ENCODE measurements around the gene MAG. TPM values are rescaled to one million over a fixed set of nuclear protein-coding genes. Genes with fewer than 3 reads are reported as not detected.

MAG gene
- total and polyA plus RNA-seq, 9 of the 15 experiments (the other 6 are each of a cell fraction or from before 2014, with no cell fraction given) = 0.11 to 10.0 (median 1.6) TPM

DNA sequence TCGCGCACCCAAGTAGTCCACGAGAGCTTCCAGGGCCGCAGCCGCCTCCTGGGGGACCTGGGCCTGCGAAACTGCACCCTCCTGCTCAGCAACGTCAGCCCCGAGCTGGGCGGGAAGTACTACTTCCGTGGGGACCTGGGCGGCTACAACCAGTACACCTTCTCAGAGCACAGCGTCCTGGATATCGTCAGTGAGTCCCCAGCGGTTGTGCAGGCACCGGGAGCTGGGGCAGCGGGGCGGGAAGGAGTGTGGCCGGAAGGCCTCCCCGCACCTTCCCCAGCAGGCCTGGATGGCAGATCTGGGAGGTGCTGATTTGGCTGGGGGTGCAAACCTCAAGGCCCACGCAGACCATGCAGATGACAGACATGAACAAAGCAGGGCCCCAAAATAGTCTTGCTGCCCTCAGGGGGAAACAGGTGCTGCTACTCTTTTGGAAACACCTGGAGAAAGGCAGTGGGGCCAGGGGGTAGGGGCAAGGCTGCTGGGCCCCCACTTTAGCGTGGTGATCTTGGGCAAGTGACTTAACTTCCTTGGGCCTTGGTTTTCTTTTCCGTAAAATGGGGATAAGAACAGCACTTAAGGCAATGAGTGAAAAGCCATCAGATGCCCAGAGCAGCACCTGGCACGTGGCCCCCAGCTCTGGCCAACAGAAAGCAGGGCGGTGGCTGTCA is 4.0 kb downstream of the MAG start (continued):
- TF ChIP-seq, protein P1, sequence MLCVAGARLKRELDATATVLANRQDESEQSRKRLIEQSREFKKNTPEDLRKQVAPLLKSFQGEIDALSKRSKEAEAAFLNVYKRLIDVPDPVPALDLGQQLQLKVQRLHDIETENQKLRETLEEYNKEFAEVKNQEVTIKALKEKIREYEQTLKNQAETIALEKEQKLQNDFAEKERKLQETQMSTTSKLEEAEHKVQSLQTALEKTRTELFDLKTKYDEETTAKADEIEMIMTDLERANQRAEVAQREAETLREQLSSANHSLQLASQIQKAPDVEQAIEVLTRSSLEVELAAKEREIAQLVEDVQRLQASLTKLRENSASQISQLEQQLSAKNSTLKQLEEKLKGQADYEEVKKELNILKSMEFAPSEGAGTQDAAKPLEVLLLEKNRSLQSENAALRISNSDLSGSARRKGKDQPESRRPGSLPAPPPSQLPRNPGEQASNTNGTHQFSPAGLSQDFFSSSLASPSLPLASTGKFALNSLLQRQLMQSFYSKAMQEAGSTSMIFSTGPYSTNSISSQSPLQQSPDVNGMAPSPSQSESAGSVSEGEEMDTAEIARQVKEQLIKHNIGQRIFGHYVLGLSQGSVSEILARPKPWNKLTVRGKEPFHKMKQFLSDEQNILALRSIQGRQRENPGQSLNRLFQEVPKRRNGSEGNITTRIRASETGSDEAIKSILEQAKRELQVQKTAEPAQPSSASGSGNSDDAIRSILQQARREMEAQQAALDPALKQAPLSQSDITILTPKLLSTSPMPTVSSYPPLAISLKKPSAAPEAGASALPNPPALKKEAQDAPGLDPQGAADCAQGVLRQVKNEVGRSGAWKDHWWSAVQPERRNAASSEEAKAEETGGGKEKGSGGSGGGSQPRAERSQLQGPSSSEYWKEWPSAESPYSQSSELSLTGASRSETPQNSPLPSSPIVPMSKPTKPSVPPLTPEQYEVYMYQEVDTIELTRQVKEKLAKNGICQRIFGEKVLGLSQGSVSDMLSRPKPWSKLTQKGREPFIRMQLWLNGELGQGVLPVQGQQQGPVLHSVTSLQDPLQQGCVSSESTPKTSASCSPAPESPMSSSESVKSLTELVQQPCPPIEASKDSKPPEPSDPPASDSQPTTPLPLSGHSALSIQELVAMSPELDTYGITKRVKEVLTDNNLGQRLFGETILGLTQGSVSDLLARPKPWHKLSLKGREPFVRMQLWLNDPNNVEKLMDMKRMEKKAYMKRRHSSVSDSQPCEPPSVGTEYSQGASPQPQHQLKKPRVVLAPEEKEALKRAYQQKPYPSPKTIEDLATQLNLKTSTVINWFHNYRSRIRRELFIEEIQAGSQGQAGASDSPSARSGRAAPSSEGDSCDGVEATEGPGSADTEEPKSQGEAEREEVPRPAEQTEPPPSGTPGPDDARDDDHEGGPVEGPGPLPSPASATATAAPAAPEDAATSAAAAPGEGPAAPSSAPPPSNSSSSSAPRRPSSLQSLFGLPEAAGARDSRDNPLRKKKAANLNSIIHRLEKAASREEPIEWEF (CRISPR knock-in tag; IDR thresholded peaks at IDR 0.05) = no peak
- TF ChIP-seq ZNF134 (CRISPR knock-in tag; conservative IDR thresholded peaks at IDR 0.05) (no peak), CHD4 (IDR thresholded peaks at IDR 0.05; ENCODE audit: insufficient read depth, insufficient replicate concordance, low read depth, low read length, poor library complexity, severe bottlenecking) (no peak), XRCC4 (IDR thresholded peaks at IDR 0.05; ENCODE audit: extremely low read depth, insufficient read depth, insufficient read length) (no peak), POLR2H (tag; IDR thresholded peaks at IDR 0.05; ENCODE audit: low read depth) (no peak), KDM4B (IDR thresholded peaks at IDR 0.05; ENCODE audit: borderline replicate concordance in 2 of 2, low read depth in 1 of 2) (no peak), HLTF (IDR thresholded peaks at IDR 0.05) (no peak), CHD1 (IDR thresholded peaks at IDR 0.05; ENCODE audit: low read length) (no peak), ZNF174 (CRISPR knock-in tag; IDR thresholded peaks at IDR 0.05) (no peak), DNMT1 (IDR thresholded peaks at IDR 0.05) (no peak), CBFA2T3 (IDR thresholded peaks at IDR 0.05) (peak; percentile 66), FOXA3 (CRISPR knock-in tag; conservative IDR thresholded peaks at IDR 0.05 in 1 of 2, IDR thresholded peaks at IDR 0.05 in 1 of 2) (no peak), ETV5 (CRISPR knock-in tag; IDR thresholded peaks at IDR 0.05; ENCODE audit: low read depth) (peak; percentile 80)
- TF ChIP-seq, protein P2, sequence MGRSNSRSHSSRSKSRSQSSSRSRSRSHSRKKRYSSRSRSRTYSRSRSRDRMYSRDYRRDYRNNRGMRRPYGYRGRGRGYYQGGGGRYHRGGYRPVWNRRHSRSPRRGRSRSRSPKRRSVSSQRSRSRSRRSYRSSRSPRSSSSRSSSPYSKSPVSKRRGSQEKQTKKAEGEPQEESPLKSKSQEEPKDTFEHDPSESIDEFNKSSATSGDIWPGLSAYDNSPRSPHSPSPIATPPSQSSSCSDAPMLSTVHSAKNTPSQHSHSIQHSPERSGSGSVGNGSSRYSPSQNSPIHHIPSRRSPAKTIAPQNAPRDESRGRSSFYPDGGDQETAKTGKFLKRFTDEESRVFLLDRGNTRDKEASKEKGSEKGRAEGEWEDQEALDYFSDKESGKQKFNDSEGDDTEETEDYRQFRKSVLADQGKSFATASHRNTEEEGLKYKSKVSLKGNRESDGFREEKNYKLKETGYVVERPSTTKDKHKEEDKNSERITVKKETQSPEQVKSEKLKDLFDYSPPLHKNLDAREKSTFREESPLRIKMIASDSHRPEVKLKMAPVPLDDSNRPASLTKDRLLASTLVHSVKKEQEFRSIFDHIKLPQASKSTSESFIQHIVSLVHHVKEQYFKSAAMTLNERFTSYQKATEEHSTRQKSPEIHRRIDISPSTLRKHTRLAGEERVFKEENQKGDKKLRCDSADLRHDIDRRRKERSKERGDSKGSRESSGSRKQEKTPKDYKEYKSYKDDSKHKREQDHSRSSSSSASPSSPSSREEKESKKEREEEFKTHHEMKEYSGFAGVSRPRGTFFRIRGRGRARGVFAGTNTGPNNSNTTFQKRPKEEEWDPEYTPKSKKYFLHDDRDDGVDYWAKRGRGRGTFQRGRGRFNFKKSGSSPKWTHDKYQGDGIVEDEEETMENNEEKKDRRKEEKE (IDR thresholded peaks at IDR 0.05; ENCODE audit: borderline replicate concordance in 1 of 2, control insufficient read depth in 1 of 2, low read depth in 2 of 2, low read length in 1 of 2) = no peak
- TF ChIP-seq, protein P3, sequence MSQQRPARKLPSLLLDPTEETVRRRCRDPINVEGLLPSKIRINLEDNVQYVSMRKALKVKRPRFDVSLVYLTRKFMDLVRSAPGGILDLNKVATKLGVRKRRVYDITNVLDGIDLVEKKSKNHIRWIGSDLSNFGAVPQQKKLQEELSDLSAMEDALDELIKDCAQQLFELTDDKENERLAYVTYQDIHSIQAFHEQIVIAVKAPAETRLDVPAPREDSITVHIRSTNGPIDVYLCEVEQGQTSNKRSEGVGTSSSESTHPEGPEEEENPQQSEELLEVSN (IDR thresholded peaks at IDR 0.05; ENCODE audit: borderline replicate concordance in 1 of 2, extremely low read depth in 1 of 2, insufficient read depth in 1 of 2, insufficient read length in 1 of 2, low read depth in 1 of 2, low read length in 1 of 2, poor library complexity in 1 of 2, severe bottlenecking in 1 of 2) = peak in 1 of 2 experiments; percentile 90

Data from K562 (cell line).